Putamen (tissue), 1 donor: ENCODE measurements around the gene DOCK9.

ENCODE experiments used
- DNase-seq: peaks from one replicate; pipeline ENCODE4 v3.0.0-alpha.2; 2016; ENCODE audit warnings: low spot score

Gene DOCK9

DNA sequence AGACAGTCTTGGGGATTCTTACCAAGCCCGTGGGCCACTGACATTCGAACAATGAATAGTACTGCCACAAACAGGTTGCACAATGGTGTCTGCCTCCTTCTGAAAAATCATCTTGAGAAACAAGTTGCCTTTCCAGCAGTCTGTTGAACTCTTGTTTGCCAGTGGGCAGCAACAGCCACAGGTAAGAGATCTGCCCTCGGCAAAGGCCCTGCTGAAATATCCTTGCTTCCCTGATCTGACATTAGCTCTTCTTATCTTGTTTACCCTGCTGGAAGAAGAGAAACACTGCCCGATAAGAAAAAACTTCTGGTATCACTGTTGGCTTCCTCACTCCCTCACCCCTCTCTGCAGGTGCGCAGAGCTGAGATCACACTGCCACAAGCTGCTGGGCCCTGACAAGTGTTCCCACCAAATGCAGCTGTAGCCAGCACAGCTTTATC lies 2.0 kb downstream of the DOCK9 start:
- no peak for DNase-seq

- no peak for DNase-seq
Observed at GRCh38 chr13:98974053-98974452, 3.8 kb downstream of the DOCK9 start.

GRCh38 chr13:98972627-98973026 lies 5.2 kb downstream of the DOCK9 start:
- DNase-seq: no peak

DNA sequence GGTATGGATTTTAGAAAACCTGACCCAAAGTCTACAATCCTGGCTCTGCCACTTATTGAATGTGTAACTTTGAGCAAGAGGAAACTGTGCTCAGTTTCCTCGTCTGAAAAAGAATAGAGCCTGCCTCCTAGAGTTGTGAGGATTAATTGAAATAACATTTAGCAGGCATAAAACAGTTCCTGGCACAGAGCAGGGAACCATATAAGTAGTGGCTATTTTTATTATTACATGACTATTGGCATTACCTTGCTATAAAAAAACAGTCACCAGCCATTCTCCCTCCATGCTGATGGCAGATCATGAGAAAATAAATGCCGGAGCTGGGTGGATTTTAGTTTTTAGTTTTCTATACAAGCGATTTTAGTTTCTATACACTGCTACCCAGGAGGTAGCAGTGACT lies 5.8 kb downstream of the DOCK9 start:
- DNase-seq: no peak

GRCh38 chr13:98970330-98970729 lies 7.5 kb downstream of the DOCK9 start:
- DNase-seq: no peak

DNA sequence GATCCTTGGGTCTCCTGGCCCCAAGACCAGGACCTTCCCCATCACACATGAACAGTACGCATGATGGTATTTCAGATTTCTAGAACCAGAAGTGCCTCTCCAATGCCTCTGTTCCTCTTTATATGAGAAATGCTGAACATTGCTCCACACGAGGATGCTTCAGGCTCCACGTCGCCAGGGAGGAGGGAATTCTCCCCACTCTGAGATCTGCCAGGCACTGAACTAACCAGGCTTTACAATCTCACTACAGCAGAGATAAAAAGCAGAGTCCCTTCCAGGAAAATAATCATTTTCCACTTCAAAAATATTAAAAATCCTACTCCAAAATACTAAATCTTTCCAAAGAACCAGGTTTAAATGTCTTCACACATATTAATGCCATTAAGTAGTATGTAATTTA lies 10.4 kb downstream of the DOCK9 start:
- no peak for DNase-seq

DNA sequence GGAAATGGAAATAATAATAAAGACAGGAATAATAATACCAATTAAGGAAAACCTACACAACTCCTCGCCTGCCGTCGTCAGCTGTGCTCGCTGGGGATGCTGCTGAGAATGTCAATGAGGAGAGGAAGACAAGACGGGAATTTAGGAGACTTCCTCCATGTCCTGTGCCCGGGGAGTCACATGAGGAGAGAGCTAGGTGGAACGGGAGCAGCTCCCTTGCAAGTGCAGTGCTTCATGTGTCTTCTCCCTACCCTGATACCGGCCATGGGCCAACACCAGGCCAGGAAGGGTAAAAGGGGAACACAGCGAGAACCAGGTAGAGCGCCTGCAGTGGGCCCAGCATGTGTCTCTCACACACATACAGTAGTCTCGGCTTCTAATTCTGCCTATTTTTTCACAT lies 11.8 kb downstream of the DOCK9 start:
- DNase-seq: no peak

- no peak for DNase-seq
Observed at GRCh38 chr13:98965325-98965724, 12.5 kb downstream of the DOCK9 start.

DNA sequence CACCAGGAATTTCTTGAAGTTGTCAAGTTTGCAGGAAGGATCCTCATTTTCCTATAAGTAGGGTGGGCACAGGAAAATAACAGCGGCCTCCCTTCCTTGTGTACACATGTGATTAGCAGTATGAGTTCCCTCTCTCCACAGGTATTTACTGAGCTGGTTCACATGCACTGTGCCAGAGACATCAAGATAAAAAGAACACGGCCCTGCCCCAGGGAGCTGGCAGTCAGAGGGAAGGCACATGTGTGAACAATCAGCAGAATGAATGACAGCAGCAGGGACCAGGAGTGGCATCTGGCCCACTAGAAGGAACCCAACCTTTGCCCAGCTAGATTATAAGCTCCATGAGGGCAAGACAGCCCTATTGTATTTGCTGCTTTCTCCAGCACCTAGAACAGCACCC lies 13.9 kb downstream of the DOCK9 start:
- DNase-seq: no peak

GRCh38 chr13:98962901-98963590 lies 14.8 kb downstream of the DOCK9 start:
- DNase-seq: no peak

DNA sequence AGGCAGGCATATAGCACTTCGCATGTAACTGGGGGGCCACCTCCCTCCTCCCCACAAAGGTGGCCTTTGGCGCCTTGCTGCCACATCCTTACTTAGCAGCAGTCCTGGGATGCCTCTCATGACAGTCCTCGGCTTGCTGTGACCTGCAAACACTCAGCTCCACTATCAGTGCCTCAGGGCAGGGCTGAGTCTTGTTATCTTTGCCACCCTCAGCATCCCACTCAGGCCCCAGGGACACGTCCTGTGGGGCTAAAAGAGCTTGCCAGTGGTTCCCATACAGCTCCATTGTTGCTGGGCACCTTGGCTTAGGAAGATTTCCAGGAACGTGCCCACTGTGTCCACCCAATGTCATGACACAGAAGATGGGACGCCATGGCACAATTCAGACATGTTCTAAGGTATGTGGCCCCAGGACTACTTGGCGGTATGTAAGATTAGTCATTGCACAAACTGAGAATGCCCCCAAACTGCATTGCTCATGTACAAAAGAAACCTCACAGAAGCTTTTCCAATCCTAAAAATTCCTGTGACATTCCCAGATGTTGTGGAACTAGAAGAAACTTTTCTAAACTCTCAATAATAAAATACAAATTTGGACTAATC lies 16.3 kb downstream of the DOCK9 start:
- no peak for DNase-seq

- DNase-seq: no peak
Observed at GRCh38 chr13:98960606-98961502, 17.0 kb downstream of the DOCK9 start.

DNA sequence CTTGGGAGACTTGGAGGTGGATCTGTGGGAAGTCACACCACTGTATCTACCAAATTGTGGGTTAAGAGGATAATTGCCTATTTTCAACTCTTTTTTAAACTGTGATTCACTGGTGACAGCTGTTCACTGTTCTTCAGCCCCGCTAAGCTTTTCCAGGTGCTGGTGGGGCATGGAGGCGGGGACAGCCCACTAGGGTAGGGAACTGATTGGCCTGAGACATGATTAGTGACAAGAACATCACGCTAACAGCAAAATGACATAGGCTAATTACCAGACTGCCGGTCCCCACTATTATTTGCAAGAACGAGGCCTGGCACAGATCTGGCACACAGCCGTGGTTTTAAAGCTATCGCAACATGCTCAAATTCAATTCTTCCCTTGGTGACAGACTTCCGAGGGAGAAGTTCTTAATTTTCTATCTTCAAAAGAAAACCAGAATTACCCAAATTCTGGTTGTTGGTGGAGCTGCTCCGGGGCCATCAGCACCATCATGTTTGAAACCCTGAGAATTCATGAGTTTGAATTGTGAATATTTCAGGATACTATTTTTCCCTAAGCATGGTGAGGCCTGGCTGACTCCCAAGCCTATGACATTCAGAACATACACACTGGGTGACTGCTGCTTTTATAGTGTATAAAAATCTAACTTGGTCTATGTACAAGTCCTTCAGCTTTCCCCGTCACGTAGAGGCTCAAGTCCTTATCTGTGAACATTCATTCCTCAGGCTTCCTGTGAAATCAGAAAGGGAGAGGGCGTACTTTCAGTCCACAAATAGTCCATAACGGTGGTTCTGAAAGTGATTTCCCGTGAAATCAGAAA lies 17.9 kb downstream of the DOCK9 start:
- DNase-seq: no peak

- DNase-seq: no peak
Observed at GRCh38 chr13:98959291-98959690, 18.6 kb downstream of the DOCK9 start.

GRCh38 chr13:98958443-98958794 lies 19.4 kb downstream of the DOCK9 start:
- DNase-seq: no peak

- no peak for DNase-seq
Observed at GRCh38 chr13:98957731-98958442, 20.0 kb downstream of the DOCK9 start.

- DNase-seq: no peak
Observed at GRCh38 chr13:98955336-98955735, 22.5 kb downstream of the DOCK9 start.

DNA sequence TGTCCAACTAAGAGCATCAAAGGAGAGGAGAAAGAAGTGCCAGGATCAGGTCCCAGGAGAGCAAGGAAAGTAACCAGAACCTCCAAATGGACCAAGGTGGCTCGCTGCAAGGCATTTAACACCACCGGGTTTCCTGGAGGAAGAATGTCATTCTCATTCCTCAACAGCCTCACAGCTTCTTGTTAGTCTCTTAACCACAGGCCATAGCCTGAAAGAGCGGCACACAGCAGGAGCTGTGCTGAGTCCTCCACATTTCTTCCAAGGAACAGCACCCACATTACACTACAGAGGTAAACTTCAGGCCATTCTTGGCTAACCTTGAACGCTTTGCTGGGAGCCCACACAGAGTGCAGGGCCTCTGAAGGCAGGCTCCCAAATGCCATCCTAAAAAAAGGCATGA lies 23.6 kb downstream of the DOCK9 start:
- DNase-seq: no peak

DNA sequence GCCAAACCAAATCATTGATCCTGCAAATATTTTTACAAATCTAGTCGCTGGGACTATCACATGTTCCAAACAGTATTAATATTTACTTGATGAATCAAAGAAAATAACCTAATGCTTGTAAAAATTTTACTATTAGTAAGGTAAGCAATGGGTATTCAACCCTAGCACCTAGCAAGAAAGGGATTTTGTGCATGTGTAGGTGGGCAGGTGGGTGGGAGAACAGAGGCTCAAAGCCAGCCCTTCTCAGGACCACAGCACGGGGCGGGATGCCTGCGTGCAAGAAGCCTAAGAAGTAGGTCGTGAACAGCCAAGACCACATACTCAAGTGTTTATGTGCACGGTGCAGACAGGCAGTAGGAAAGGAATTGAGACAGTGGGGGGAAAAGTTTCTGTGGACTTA lies 26.6 kb downstream of the DOCK9 start:
- DNase-seq: no peak

- DNase-seq: no peak
Observed at GRCh38 chr13:98950705-98951104, 27.2 kb downstream of the DOCK9 start.

- DNase-seq: no peak
Observed at GRCh38 chr13:98947925-98948324, 29.9 kb downstream of the DOCK9 start.
